ENCODE measurements around the gene POPDC3.

DNA sequence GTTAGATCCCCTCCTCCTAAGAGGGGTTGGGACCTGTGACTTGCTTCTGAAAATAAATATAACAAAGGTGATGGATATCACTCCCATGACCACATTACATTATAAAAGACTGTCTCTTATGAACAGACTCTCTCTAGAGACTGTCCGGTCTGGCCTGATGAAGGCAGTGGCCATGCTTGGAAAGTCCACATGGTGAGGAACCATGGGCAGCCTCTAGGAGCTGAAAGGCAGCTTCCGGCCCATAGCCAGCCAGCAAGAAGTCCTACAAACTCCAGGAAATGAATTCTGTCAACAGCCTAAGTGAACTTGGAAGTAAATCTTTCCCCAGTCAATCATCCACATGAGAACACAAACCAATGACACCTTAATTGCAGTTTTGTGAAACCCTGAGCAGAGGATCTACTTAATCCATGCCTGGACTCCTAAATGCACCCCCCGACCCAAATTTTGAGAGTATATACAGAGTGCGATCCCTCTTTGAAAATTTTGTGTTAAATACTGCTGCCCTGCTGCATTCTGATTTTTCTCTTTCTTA lies 2.2 kb upstream of the POPDC3 start:
- TF ChIP-seq, protein P1, sequence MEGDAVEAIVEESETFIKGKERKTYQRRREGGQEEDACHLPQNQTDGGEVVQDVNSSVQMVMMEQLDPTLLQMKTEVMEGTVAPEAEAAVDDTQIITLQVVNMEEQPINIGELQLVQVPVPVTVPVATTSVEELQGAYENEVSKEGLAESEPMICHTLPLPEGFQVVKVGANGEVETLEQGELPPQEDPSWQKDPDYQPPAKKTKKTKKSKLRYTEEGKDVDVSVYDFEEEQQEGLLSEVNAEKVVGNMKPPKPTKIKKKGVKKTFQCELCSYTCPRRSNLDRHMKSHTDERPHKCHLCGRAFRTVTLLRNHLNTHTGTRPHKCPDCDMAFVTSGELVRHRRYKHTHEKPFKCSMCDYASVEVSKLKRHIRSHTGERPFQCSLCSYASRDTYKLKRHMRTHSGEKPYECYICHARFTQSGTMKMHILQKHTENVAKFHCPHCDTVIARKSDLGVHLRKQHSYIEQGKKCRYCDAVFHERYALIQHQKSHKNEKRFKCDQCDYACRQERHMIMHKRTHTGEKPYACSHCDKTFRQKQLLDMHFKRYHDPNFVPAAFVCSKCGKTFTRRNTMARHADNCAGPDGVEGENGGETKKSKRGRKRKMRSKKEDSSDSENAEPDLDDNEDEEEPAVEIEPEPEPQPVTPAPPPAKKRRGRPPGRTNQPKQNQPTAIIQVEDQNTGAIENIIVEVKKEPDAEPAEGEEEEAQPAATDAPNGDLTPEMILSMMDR (IDR thresholded peaks at IDR 0.05; ENCODE audit: insufficient read depth, low read depth, low read length), result no peak
- TF ChIP-seq EZH2 (IDR thresholded peaks at IDR 0.05; ENCODE audit: insufficient read depth, low read length), result no peak
